Neural progenitor cell (in vitro differentiated cells): ENCODE results near the gene IFFO2. TPM values are rescaled to one million over a fixed set of nuclear protein-coding genes. Genes with fewer than 3 reads are reported as not detected.

Source experiments
- DNase-seq: peaks from one replicate; pipeline ENCODE4 v3.0.0-alpha.2; 2016; ENCODE audit warnings: low spot score
- H2AFZ ChIP-seq: fragments of 200-600 bp; sonication (generic); replicated peaks from 2 replicates; pipeline ENCODE4 v1.6.1; 2016; ENCODE audit warnings: antibody characterized with exemption
- H3F3A ChIP-seq: fragments of 200-600 bp; sonication (generic); 2 replicates; pipeline ENCODE4 v1.6.1; 2016; ENCODE audit warnings: antibody characterized with exemption, low read depth
- H3K27ac ChIP-seq: fragments of 200-600 bp; sonication (generic); 2 replicates; pipeline ENCODE4 v1.5.1; 2016; ENCODE audit warnings: mild to moderate bottlenecking
- H3K27me3 ChIP-seq: fragments of 200-600 bp; sonication (generic); 2 replicates; pipeline ENCODE4 v1.6.1; 2016; ENCODE audit warnings: mild to moderate bottlenecking, moderate library complexity
- H3K36me3 ChIP-seq: fragments of 200-600 bp; sonication (generic); 2 replicates; pipeline ENCODE4 v1.5.1; 2016
- H3K4me1 ChIP-seq: fragments of 200-600 bp; sonication (generic); 2 replicates; pipeline ENCODE4 v1.6.1; 2016; ENCODE audit warnings: mixed run types
- H3K4me2 ChIP-seq: fragments of 200-600 bp; sonication (generic); 2 replicates; pipeline ENCODE4 v1.6.1; 2016
- H3K4me3 ChIP-seq: fragments of 200-600 bp; sonication (generic); 2 replicates; pipeline ENCODE4 v1.5.1; 2016
- H3K79me2 ChIP-seq: fragments of 200-600 bp; sonication (generic); 2 replicates; pipeline ENCODE4 v1.6.1; 2016; ENCODE audit warnings: low read depth
- H3K9ac ChIP-seq: fragments of 200-600 bp; sonication (generic); 2 replicates; pipeline ENCODE4 v1.6.1; 2016
- H3K9me3 ChIP-seq: fragments of 200-600 bp; sonication (generic); 2 replicates; pipeline ENCODE4 v1.5.1; 2016; ENCODE audit warnings: low read depth
- H4K20me1 ChIP-seq: fragments of 200-600 bp; sonication (generic); 2 replicates; pipeline ENCODE4 v1.6.1; 2016; ENCODE audit warnings: low read depth
- H3K27ac Mint-ChIP-seq: 3 replicates; pipeline ENCODE4 v1.8.0; 2021; ENCODE audit warnings: mixed read lengths
- H3K27me3 Mint-ChIP-seq: 2 replicates; pipeline ENCODE4 v1.8.0; 2022; ENCODE audit warnings: low read depth, mild to moderate bottlenecking, inconsistent platforms, moderate library complexity, mixed read lengths; ENCODE audit not compliant: insufficient read depth
- H3K36me3 Mint-ChIP-seq: 3 replicates; pipeline ENCODE4 v1.8.0; 2021; ENCODE audit warnings: mixed read lengths
- H3K4me1 Mint-ChIP-seq: 3 replicates; pipeline ENCODE4 v1.8.0; 2021; ENCODE audit warnings: mixed read lengths
- H3K4me3 Mint-ChIP-seq: 3 replicates; pipeline ENCODE4 v1.8.0; 2021; ENCODE audit warnings: mild to moderate bottlenecking, moderate library complexity, mixed read lengths
- H3K9me3 Mint-ChIP-seq: 3 replicates; pipeline ENCODE4 v1.8.0; 2020; ENCODE audit warnings: mixed read lengths
- CTCF ChIP-seq: fragments of 200-600 bp; sonication (generic); IDR thresholded peaks from 2 replicates; pipeline ENCODE4 v1.5.1; 2017; ENCODE audit warnings: antibody characterized with exemption, mild to moderate bottlenecking
- EZH2 ChIP-seq: fragments of 200-600 bp; sonication (generic); IDR thresholded peaks from 2 replicates; pipeline ENCODE4 v1.6.1; 2017; ENCODE audit warnings: antibody characterized with exemption, mild to moderate bottlenecking, moderate library complexity
- EZH2phosphoT487 ChIP-seq: fragments of 200-600 bp; sonication (generic); IDR thresholded peaks from 2 replicates; pipeline ENCODE4 v1.6.1; 2017; ENCODE audit warnings: antibody characterized with exemption
- total RNA-seq: library from RNA; depleted of rRNA; stranded (reverse); fragments of >200 nt; gene quantifications from 2 replicates; pipeline ENCODE4 v1.2.3, GENCODE V29; 2015; ENCODE audit warnings: low replicate concordance

The IFFO2 gene
- total RNA-seq, 1 donor from 2014 or later = 0.65 TPM

- no peak overlapping the region for H3K4me2 ChIP-seq
- H3K79me2 ChIP-seq = no peaks in the 10 kb centered on the region
- H2AFZ ChIP-seq = no peak overlapping the region
- H3K9ac ChIP-seq = no peak overlapping the region
- no peaks in the 10 kb centered on the region for H3K36me3 ChIP-seq
- H3K27ac ChIP-seq = no peak overlapping the region
- no peak overlapping the region for H3K4me3 ChIP-seq
- no peaks in the 10 kb centered on the region for H3K27me3 ChIP-seq
- Mint-ChIP-seq H3K4me3 (no peak overlapping the region), H3K9me3 (no peaks in the 10 kb centered on the region), H3K27me3 (peaks cover 6% of the 10 kb centered on the region), H3K4me1 (peaks cover 73% of the 10 kb centered on the region), H3K36me3 (no peaks in the 10 kb centered on the region), H3K27ac (no peak overlapping the region)
- H3K9me3 ChIP-seq = no peaks in the 10 kb centered on the region
- peaks cover 31% of the 10 kb centered on the region for H3K4me1 ChIP-seq
- TF ChIP-seq EZH2phosphoT487 = no peak
- TF ChIP-seq EZH2 = no peak
- TF ChIP-seq CTCF = no peak
- DNase-seq = no peak
- peaks cover 5% of the 10 kb centered on the region for H4K20me1 ChIP-seq
- peaks cover 23% of the 10 kb centered on the region for H3F3A ChIP-seq
Observed at GRCh38 chr1:18944810-18945209, 11.7 kb downstream of the IFFO2 start.

- Histone ChIP-seq H3K9ac (no peak overlapping the region), H3F3A (peaks cover 18% of the 10 kb centered on the region), H3K4me2 (no peak overlapping the region), H3K9me3 (no peaks in the 10 kb centered on the region), H3K79me2 (no peaks in the 10 kb centered on the region), H3K27me3 (no peaks in the 10 kb centered on the region), H3K4me3 (no peak overlapping the region), H2AFZ (no peak overlapping the region), H3K4me1 (peaks cover 23% of the 10 kb centered on the region), H4K20me1 (peaks cover 5% of the 10 kb centered on the region), H3K27ac (no peak overlapping the region), H3K36me3 (no peaks in the 10 kb centered on the region)
- Mint-ChIP-seq H3K36me3 (no peaks in the 10 kb centered on the region), H3K4me3 (no peak overlapping the region), H3K27ac (peak overlapping the region; percentile 70), H3K27me3 (peaks cover 6% of the 10 kb centered on the region), H3K4me1 (peaks cover 68% of the 10 kb centered on the region), H3K9me3 (no peaks in the 10 kb centered on the region)
- no peak for DNase-seq
- TF ChIP-seq EZH2phosphoT487 = no peak
- TF ChIP-seq CTCF = no peak
- no peak for TF ChIP-seq EZH2
Observed at GRCh38 chr1:18943914-18944572, 12.4 kb downstream of the IFFO2 start.

- Mint-ChIP-seq H3K4me3 (no peak overlapping the region), H3K9me3 (no peaks in the 10 kb centered on the region), H3K36me3 (no peaks in the 10 kb centered on the region), H3K4me1 (peaks cover 64% of the 10 kb centered on the region), H3K27ac (no peak overlapping the region), H3K27me3 (peaks cover 6% of the 10 kb centered on the region)
- no peak overlapping the region for H2AFZ ChIP-seq
- H3K36me3 ChIP-seq = no peaks in the 10 kb centered on the region
- H4K20me1 ChIP-seq = peaks cover 5% of the 10 kb centered on the region
- H3K9me3 ChIP-seq = no peaks in the 10 kb centered on the region
- no peaks in the 10 kb centered on the region for H3K79me2 ChIP-seq
- H3K4me2 ChIP-seq = no peak overlapping the region
- no peak for TF ChIP-seq EZH2phosphoT487
- TF ChIP-seq EZH2 = no peak
- TF ChIP-seq CTCF = no peak
- no peak for DNase-seq
- no peaks in the 10 kb centered on the region for H3K27me3 ChIP-seq
- no peak overlapping the region for H3K4me3 ChIP-seq
- peaks cover 18% of the 10 kb centered on the region for H3F3A ChIP-seq
- H3K27ac ChIP-seq = no peak overlapping the region
- no peak overlapping the region for H3K9ac ChIP-seq
- H3K4me1 ChIP-seq = peaks cover 30% of the 10 kb centered on the region
Observed at GRCh38 chr1:18943162-18943561, 13.3 kb downstream of the IFFO2 start.
